Thyroid gland (tissue), 4 donors: ENCODE data around the gene KIF21A. TPM values are rescaled to one million over a fixed set of nuclear protein-coding genes. Genes with fewer than 3 reads are reported as not detected.
A peak's percentile ranks its signal among the peaks of the same experiment; 100 is the strongest.

Experiments
- DNase-seq, 2 donors: peaks; one replicate each; pipeline ENCODE4 v3.0.0-alpha.2; 2019
- H3K27ac ChIP-seq, 3 donors: fragments of 200-600 bp; sonication (generic); 1 replicate in 2 of 3; 2 replicates in 1 of 3; pipeline ENCODE4 v1.5.1; 2016 to 2019; ENCODE audit warnings: mild to moderate bottlenecking in 1 of 3, moderate library complexity in 1 of 3
- H3K27me3 ChIP-seq: fragments of 200-600 bp; sonication (generic); one replicate; pipeline ENCODE4 v1.5.1; 2019
- H3K36me3 ChIP-seq, 2 donors: fragments of 200-600 bp; sonication (generic); one replicate each; pipeline ENCODE4 v1.5.1; 2016 to 2019
- H3K4me1 ChIP-seq, 2 donors: fragments of 200-600 bp; sonication (generic); one replicate each; pipeline ENCODE4 v1.5.1; 2017 to 2019
- H3K4me3 ChIP-seq, 3 donors: fragments of 200-600 bp; sonication (generic); replicated peaks in 1 of 3; 1 replicate in 2 of 3; 2 replicates in 1 of 3; pipeline ENCODE4 v1.5.1; 2016; ENCODE audit warnings: mild to moderate bottlenecking in 1 of 3
- H3K9me3 ChIP-seq: fragments of 200-600 bp; sonication (generic); one replicate; pipeline ENCODE4 v1.5.1; 2017
- POLR2A ChIP-seq, 2 donors: fragments of 450-650 bp; IDR thresholded peaks; one replicate each; pipeline ENCODE4 v1.6.1; 2017; ENCODE audit warnings: antibody characterized with exemption in 2 of 2, mild to moderate bottlenecking in 2 of 2, moderate library complexity in 1 of 2
- WGBS, 2 donors: methylation state at CpG; one replicate each; pipeline ENCODE4 v1.1.5; 2017; 5-methylcytosine and 5-hydroxymethylcytosine counted together
- intact Hi-C: fragments of 100-400 bp; cut with DNase I; formaldehyde crosslinking; loops from one replicate; pipeline ENCODE4 v1.15.1; 2023
- total RNA-seq, 4 donors: library from RNA; depleted of rRNA; stranded (reverse); fragments of >200 nt; gene quantifications; one replicate each; pipeline ENCODE4 v1.2.3, GENCODE V29; 2016
- TF ChIP-seq, protein P1 (sequence below), 6 experiments: fragments of 200-600 bp in 3 of 6; fragments of 450-650 bp in 3 of 6; sonication (generic) in 3 of 6; IDR thresholded peaks; one replicate each; pipeline ENCODE4 v1.5.1; 2016 to 2019; ENCODE audit warnings: antibody characterized with exemption in 6 of 6, mild to moderate bottlenecking in 2 of 6, inconsistent platforms in 1 of 6, moderate library complexity in 1 of 6

The KIF21A gene
- total RNA-seq, 4 donors from 2014 or later, result 17.5 to 149 (median 33.1) TPM

DNA sequence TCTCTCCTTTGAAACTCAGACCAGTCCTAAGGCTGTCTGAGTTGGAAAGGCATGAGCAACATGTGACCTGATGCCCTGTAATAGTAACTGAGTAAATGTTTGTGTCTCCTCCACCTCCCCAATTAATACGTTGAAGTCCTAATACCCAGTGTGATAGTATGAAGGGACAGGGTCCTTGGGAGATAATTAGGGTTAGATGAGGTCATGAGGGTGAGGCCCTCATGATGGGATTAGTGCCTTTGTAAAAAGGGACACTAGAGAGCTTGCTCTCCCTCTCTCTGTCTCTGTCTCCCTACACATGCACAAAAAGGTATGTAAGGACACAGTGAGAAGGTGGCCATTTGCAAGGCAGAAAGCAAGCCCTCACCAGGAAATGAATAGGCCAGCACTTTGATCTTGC lies 18.1 kb upstream of the KIF21A start:
- Histone ChIP-seq H3K36me3 (no peaks in the 10 kb centered on the region), H3K4me1 (no peaks in the 10 kb centered on the region), H3K27me3 (no peaks in the 10 kb centered on the region), H3K4me3 (no peak overlapping the region), H3K27ac (no peak overlapping the region), H3K9me3 (no peaks in the 10 kb centered on the region)
- TF ChIP-seq, protein P1, sequence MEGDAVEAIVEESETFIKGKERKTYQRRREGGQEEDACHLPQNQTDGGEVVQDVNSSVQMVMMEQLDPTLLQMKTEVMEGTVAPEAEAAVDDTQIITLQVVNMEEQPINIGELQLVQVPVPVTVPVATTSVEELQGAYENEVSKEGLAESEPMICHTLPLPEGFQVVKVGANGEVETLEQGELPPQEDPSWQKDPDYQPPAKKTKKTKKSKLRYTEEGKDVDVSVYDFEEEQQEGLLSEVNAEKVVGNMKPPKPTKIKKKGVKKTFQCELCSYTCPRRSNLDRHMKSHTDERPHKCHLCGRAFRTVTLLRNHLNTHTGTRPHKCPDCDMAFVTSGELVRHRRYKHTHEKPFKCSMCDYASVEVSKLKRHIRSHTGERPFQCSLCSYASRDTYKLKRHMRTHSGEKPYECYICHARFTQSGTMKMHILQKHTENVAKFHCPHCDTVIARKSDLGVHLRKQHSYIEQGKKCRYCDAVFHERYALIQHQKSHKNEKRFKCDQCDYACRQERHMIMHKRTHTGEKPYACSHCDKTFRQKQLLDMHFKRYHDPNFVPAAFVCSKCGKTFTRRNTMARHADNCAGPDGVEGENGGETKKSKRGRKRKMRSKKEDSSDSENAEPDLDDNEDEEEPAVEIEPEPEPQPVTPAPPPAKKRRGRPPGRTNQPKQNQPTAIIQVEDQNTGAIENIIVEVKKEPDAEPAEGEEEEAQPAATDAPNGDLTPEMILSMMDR (IDR thresholded peaks at IDR 0.05), result no peak
- WGBS, 2 donors, result 85 to 94% methylated on average over 1 of the region's 1 CpG
- DNase-seq, result no peak
- intact Hi-C loops, result no loop called here

DNA sequence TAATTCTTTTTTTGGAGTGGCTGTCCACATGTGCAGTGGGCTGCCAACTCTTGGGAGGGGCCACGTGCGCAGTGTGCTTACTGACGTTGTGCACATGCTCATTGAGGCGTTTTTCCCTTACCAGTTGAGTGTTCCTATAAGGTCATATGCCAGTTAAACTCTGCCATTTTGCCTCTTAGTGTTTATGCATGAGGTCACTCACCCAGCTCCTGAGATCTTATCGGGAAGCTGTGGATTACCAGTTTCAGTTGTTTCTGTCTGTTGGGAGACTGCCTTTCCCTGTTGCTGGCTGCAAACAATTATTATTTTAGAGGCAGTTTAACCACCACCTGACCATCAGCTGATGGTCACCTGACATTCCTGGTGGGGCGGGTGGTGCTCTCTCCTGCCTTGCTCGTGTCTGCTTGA lies 16.1 kb upstream of the KIF21A start:
- H3K4me1 ChIP-seq, result no peaks in the 10 kb centered on the region
- 70 to 74% methylated on average over 7 of the region's 7 CpGs for WGBS, 2 donors
- no peak for DNase-seq
- no peaks in the 10 kb centered on the region for H3K9me3 ChIP-seq
- intact Hi-C loops, result no loop called here
- H3K27ac ChIP-seq, result no peak overlapping the region
- H3K4me3 ChIP-seq, result no peak overlapping the region
- H3K27me3 ChIP-seq, result no peaks in the 10 kb centered on the region
- no peaks in the 10 kb centered on the region for H3K36me3 ChIP-seq
- TF ChIP-seq, protein P1 (IDR thresholded peaks at IDR 0.05), result no peak
- TF ChIP-seq POLR2A (IDR thresholded peaks at IDR 0.05), result no peak

DNA sequence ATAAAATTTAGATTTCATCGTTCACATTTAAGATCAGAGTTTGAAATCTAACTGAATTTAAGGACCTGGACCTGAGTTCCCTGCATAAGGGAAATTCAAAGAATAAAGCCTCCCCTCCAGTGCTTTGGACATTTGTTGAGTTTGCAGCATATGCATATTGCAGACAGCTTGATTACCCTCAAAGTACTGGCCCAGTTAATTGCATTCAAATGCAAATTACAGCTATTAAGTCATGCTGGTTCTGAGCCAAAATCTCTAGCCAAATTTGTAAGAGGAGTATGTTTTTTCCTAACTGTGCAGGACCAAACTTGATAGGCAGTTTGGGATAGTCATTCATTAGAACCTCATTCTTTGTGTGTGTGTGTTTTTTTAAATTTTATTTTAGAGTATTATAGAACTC lies 9.1 kb upstream of the KIF21A start:
- no peak overlapping the region for H3K4me3 ChIP-seq
- 19 to 30% methylated on average over 1 of the region's 1 CpG for WGBS, 2 donors
- intact Hi-C loops, result no loop called here
- no peaks in the 10 kb centered on the region for H3K4me1 ChIP-seq
- DNase-seq, result no peak
- H3K36me3 ChIP-seq, result no peaks in the 10 kb centered on the region
- no peaks in the 10 kb centered on the region for H3K9me3 ChIP-seq
- TF ChIP-seq, protein P1 (IDR thresholded peaks at IDR 0.05), result no peak
- no peak for TF ChIP-seq POLR2A (IDR thresholded peaks at IDR 0.05)
- no peak overlapping the region for H3K27ac ChIP-seq
- H3K27me3 ChIP-seq, result no peaks in the 10 kb centered on the region

DNA sequence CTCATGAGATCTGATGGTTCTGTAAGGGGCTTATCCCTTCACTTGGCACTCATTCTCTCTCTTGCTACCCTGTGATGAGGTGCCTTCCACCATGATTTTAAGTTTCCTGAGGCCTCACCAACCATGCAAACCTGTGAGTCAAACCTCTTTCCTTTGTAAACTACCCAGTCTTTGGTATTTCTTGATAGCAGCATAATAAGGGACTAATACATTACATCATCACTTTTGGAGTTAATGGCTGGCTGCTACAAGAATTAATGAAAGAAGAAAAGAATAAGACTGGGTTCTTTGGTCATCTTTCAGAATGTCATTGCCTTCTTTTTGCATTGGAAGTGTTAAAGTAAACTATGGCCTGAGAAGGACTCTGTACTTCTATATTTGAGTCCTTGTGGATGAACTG lies 5.1 kb upstream of the KIF21A start:
- H3K4me1 ChIP-seq, result peaks cover 3 to 4% of the 10 kb centered on the region in 2 donors
- H3K4me3 ChIP-seq, result no peak overlapping the region
- no peaks in the 10 kb centered on the region for H3K27me3 ChIP-seq
- intact Hi-C loops, result no loop called here
- no peaks in the 10 kb centered on the region for H3K36me3 ChIP-seq
- no peak for TF ChIP-seq POLR2A (IDR thresholded peaks at IDR 0.05)
- TF ChIP-seq, protein P1 (IDR thresholded peaks at IDR 0.05), result no peak
- no peaks in the 10 kb centered on the region for H3K9me3 ChIP-seq
- DNase-seq, result no peak
- H3K27ac ChIP-seq, result no peak overlapping the region

DNA sequence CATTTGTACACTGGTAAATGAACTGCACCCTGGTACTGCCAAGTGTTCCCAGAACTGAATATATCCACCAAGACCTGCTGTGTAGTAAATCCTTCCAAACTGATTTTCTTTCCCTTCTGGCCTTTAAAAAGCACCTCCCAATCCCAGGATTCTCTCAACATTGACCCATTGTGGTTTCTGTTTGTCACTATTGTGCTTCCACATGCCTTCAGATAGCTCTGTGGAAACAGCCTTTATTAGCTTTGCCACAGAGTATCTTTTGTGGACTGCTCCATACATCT lies 949 bp upstream of the KIF21A start:
- intact Hi-C loops, result no loop called here
- peak overlapping the region; percentile 41 to 82 (median 82) for H3K27ac ChIP-seq
- no peaks in the 10 kb centered on the region for H3K9me3 ChIP-seq
- DNase-seq, result no peak
- no peak for TF ChIP-seq POLR2A (IDR thresholded peaks at IDR 0.05)
- TF ChIP-seq, protein P1 (IDR thresholded peaks at IDR 0.05), result no peak
- no peaks in the 10 kb centered on the region for H3K36me3 ChIP-seq
- peaks cover 3 to 4% of the 10 kb centered on the region in 2 donors for H3K4me1 ChIP-seq
- no peaks in the 10 kb centered on the region for H3K27me3 ChIP-seq
- peak overlapping the region; percentile 5 to 76 (median 12) for H3K4me3 ChIP-seq
